ENCODE data around the gene UBE4B.

The UBE4B gene

DNA sequence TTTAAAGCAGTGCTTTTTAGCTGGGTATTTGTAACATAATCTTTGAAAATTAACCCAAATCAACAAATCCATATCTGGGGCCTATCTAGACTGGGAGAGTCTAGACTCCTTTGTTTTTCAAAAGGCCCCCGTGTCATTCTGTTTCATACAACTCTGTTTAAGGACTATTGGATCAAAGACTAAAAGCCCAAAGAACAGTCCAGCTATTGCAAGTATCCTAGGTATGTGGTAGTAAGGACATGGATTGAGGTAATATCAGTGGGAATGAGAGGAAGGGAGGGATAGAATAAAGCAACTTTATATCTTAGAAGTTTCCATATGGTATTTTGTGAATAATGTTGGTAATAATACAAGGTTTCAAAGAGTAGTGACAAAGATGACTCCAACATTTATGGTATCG is 195.8 kb downstream of the UBE4B start:
- H3K4me3 ChIP-seq (ENCODE audit: low read depth, low read length) = no peak overlapping the region
- DNase-seq (ENCODE audit: low read depth) = no peak
- no peak for TF ChIP-seq CTCF (IDR thresholded peaks at IDR 0.05; ENCODE audit: control insufficient read depth, extremely low read depth, insufficient read depth)

GRCh38 chr1:10229903-10230302 is 197.1 kb downstream of the UBE4B start:
- no peak for TF ChIP-seq CTCF (IDR thresholded peaks at IDR 0.05; ENCODE audit: control insufficient read depth, extremely low read depth, insufficient read depth)
- DNase-seq (ENCODE audit: low read depth) = no peak
- no peak overlapping the region for H3K4me3 ChIP-seq (ENCODE audit: low read depth, low read length)
